GM13976 (cell line): Measurements from ENCODE around the gene PREX1.

Experiments used
- DNase-seq: peaks from one replicate; pipeline ENCODE4 v3.0.0; 2012; ENCODE audit warnings: low spot score
- in situ Hi-C: fragments of 300-500 bp; cut with MboI; formaldehyde crosslinking; loops from one replicate; pipeline ENCODE4 v1.12.0; 2022; ENCODE audit warnings: low sequenced_read_pairs, mixed read lengths, inconsistent platforms; ENCODE audit not compliant: unreplicated experiment
- TF ChIP-seq, protein P1 (sequence below): IDR thresholded peaks from 2 replicates; pipeline ENCODE4 v1.5.1; 2012; ENCODE audit warnings: borderline replicate concordance, mild to moderate bottlenecking; ENCODE audit not compliant: insufficient read depth; ENCODE audit errors: extremely low read depth, missing control alignments, control extremely low read depth

PREX1 gene

DNA sequence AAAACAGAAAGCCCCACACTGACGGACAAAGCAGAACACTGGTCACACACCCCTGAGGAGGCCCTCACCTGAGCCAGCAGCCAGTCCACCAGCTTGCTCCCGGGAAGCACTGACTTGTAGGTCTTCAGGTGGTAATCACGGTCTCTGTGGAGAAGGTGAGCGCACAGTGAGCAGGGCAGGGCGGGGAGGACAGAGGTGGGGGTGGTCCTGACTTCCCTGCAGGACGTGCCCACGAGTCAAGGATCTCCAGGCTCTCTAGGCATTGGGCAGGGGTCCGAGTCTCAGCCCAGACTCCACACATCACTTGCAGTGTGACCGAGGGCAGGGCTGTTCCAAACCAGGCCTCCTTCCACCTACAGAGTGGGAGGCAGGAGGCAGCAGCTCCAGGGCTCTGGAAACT is 151.7 kb downstream of the PREX1 start:
- DNase-seq, result no peak
- TF ChIP-seq, protein P1, sequence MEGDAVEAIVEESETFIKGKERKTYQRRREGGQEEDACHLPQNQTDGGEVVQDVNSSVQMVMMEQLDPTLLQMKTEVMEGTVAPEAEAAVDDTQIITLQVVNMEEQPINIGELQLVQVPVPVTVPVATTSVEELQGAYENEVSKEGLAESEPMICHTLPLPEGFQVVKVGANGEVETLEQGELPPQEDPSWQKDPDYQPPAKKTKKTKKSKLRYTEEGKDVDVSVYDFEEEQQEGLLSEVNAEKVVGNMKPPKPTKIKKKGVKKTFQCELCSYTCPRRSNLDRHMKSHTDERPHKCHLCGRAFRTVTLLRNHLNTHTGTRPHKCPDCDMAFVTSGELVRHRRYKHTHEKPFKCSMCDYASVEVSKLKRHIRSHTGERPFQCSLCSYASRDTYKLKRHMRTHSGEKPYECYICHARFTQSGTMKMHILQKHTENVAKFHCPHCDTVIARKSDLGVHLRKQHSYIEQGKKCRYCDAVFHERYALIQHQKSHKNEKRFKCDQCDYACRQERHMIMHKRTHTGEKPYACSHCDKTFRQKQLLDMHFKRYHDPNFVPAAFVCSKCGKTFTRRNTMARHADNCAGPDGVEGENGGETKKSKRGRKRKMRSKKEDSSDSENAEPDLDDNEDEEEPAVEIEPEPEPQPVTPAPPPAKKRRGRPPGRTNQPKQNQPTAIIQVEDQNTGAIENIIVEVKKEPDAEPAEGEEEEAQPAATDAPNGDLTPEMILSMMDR, result no peak
- in situ Hi-C loops, result no loop called here

DNA sequence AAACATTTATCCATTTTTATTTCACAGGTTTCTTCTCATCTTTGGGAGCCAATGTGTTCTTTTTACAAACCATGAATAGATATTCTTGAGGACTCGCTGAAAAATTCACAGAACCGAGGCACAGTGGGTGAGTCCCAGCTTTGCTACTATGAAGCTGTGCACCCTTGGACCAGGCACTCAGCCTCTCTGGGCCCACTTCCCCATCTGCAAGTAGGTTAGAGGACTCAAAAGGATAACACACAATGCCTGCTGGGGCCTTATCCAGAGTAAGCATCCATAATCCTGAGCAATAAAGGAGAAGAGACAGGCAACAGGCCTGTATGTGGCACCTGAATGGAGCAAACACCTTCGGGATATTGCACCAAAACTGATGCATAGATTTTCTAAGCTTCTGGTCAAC is 153.3 kb downstream of the PREX1 start:
- in situ Hi-C loops, result no loop called here
- DNase-seq, result no peak
- TF ChIP-seq, protein P1, result no peak

DNA sequence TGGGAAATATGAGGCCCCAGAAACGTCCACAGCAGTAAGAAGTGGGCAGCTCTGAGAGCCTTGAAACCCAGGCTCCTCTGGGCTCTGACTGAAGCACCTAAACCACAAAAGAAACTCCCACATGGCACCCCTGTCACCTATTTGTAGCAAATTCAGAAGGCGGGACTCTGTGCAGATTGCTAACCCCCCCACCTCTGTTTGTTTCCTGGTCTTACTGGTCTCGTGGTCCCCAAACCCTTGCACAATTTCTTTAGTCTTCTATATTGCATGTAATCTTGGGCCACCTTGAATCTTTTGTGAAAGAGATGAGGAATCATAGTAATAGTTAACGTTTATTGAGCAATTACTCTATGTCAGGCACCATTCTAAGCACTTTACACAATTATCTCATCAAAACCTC is 154.3 kb downstream of the PREX1 start:
- no peak for DNase-seq
- in situ Hi-C loops, result no loop called here
- TF ChIP-seq, protein P1, result no peak

DNA sequence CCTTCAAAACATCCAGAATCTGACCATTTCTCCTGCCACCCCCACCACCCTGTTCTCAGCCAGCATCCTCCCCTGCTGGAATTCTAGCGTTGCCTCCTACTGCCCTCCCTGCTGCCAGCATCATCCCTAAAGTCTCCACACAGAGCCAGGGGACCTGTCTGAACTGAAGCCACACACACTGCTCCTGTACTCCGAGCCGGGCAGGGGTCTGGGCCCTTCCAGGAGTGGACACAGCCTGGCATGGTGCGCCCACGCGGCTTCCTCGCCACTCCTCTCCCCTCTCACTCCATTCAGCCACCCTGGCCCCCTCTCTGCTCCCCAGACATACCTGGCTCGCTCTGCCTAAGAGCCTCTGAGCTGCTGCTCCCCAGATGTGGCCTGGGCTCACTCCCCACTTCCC is 155.5 kb downstream of the PREX1 start:
- in situ Hi-C loops, result no loop called here
- DNase-seq, result no peak
- TF ChIP-seq, protein P1, result no peak

DNA sequence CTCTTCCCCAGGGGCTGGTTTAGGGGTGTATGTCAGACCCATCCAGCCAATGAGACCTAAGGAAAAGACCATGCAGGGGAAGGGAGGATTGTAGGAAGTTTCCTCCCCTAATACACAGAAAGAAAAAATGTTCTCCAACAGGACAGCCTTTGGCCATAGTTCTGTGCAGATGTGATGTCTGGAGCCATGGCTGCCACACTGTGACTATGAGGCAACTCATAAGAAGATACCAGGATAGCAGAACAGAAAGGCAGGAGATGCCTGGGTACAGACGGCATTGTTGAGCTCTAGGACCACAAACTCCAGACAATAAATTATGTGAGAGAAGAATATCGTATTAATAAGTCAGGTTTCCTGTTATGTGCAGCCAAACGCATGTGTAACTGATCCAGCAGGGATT is 156.7 kb downstream of the PREX1 start:
- DNase-seq, result no peak
- TF ChIP-seq, protein P1, result no peak
- in situ Hi-C loops, result no loop called here

DNA sequence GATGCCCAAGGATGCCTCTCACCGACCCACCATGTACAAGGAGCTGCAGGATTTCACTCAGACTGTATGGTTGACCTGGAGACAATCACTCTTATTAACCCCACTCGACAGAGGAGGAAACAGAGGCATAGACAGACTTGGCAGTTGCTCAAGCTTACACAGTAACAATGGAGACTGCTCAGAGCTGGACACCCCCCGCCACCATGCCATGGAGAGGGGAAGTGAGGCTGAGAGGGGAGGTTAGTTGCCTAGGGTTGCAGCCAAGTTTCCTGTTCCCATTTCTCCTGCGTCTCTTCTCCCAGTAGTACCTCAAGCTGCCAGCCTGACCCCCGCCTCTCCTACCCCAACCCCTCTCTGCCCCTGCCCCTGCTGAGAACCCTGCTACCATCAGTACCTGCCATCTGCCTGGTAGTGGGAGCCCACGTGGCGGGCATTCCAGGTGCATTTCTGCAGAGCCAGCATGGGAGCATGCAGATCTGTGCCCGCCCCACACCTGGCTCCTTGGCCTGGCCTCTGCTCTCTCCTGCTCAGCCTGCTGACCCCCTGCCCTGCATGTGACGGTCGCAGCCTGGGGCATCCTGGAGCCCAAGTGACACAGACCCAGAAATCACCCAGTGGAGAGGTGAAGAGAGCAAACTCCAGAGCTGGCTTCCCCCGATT is 157.7 kb downstream of the PREX1 start:
- DNase-seq, result no peak
- in situ Hi-C loops, result no loop called here
- TF ChIP-seq, protein P1, result no peak
